Ishikawa (cell line): ENCODE results near the gene BCR.

Experiments
- CEBPB ChIP-seq: IDR thresholded peaks from 2 replicates; pipeline ENCODE4 v1.6.1; 2012
- CREB1 ChIP-seq: IDR thresholded peaks from 2 replicates; pipeline ENCODE4 v1.6.1; 2012; ENCODE audit warnings: low read depth
- EGR1 ChIP-seq: IDR thresholded peaks from 2 replicates; pipeline ENCODE4 v1.6.1; 2012
- EP300 ChIP-seq: IDR thresholded peaks from 2 replicates; pipeline ENCODE4 v1.6.1; 2012; ENCODE audit warnings: borderline replicate concordance
- FOXM1 ChIP-seq: IDR thresholded peaks from 2 replicates; pipeline ENCODE4 v1.6.1; 2012; ENCODE audit warnings: low read depth, borderline replicate concordance
- NFIC ChIP-seq: IDR thresholded peaks from 2 replicates; pipeline ENCODE4 v1.6.1; 2012
- RAD21 ChIP-seq: IDR thresholded peaks from 2 replicates; pipeline ENCODE4 v1.6.1; 2012; ENCODE audit warnings: low read depth
- TAF1 ChIP-seq: IDR thresholded peaks from 2 replicates; pipeline ENCODE4 v1.6.1; 2012; ENCODE audit warnings: low read depth, mild to moderate bottlenecking
- TCF12 ChIP-seq: IDR thresholded peaks from 2 replicates; pipeline ENCODE4 v1.6.1; 2012; ENCODE audit warnings: low read depth
- TEAD4 ChIP-seq: IDR thresholded peaks from 2 replicates; pipeline ENCODE4 v1.6.1; 2012
- YY1 ChIP-seq: IDR thresholded peaks from 2 replicates; pipeline ENCODE4 v1.6.1; 2012; ENCODE audit warnings: low read depth
- ZBTB7A ChIP-seq: IDR thresholded peaks from 2 replicates; pipeline ENCODE4 v1.6.1; 2012; ENCODE audit warnings: low read depth
- TF ChIP-seq, protein P1 (sequence below): IDR thresholded peaks from 2 replicates; pipeline ENCODE4 v1.6.1; 2012; ENCODE audit warnings: low read depth, mild to moderate bottlenecking
- TF ChIP-seq, protein P2 (sequence below): IDR thresholded peaks from 2 replicates; pipeline ENCODE4 v1.6.1; 2012
- TF ChIP-seq, protein P3 (sequence below): IDR thresholded peaks from 2 replicates; pipeline ENCODE4 v1.6.1; 2012

BCR gene

DNA sequence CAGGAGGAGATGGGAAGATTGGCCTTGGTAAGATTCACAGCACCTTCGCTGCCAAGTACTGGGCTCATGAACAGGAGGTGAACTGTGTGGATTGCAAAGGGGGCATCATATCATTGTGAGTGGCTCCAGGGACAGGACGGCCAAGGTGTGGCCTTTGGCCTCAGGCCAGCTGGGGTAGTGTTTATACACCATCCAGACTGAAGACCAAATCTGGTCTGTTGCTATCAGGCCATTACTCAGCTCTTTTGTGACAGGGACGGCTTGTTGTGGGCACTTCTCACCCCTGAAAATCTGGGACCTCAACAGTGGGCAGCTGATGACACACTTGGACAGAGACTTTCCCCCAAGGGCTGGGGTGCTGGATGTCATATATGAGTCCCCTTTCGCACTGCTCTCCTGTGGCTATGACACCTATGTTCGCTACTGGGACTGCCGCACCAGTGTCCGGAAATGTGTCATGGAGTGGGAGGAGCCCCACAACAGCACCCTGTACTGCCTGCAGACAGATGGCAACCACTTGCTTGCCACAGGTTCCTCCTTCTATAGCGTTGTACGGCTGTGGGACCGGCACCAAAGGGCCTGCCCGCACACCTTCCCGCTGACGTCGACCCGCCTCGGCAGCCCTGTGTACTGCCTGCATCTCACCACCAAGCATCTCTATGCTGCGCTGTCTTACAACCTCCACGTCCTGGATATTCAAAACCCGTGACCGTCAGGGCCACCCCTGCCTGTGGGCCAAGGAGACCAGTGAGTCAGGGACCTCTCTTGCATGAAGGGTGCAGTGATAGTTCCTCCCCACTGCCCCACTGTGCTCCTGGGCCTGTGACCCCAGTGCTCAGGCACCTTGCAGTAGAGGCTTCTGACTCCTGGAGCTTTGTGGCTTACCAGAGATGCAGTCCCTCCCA is 83.6 kb downstream of the BCR start:
- no peak for TF ChIP-seq CEBPB
- TF ChIP-seq CREB1: no peak
- TF ChIP-seq EP300: no peak
- TF ChIP-seq ZBTB7A: no peak
- TF ChIP-seq, protein P1, sequence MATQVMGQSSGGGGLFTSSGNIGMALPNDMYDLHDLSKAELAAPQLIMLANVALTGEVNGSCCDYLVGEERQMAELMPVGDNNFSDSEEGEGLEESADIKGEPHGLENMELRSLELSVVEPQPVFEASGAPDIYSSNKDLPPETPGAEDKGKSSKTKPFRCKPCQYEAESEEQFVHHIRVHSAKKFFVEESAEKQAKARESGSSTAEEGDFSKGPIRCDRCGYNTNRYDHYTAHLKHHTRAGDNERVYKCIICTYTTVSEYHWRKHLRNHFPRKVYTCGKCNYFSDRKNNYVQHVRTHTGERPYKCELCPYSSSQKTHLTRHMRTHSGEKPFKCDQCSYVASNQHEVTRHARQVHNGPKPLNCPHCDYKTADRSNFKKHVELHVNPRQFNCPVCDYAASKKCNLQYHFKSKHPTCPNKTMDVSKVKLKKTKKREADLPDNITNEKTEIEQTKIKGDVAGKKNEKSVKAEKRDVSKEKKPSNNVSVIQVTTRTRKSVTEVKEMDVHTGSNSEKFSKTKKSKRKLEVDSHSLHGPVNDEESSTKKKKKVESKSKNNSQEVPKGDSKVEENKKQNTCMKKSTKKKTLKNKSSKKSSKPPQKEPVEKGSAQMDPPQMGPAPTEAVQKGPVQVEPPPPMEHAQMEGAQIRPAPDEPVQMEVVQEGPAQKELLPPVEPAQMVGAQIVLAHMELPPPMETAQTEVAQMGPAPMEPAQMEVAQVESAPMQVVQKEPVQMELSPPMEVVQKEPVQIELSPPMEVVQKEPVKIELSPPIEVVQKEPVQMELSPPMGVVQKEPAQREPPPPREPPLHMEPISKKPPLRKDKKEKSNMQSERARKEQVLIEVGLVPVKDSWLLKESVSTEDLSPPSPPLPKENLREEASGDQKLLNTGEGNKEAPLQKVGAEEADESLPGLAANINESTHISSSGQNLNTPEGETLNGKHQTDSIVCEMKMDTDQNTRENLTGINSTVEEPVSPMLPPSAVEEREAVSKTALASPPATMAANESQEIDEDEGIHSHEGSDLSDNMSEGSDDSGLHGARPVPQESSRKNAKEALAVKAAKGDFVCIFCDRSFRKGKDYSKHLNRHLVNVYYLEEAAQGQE: no peak
- TF ChIP-seq, protein P2, sequence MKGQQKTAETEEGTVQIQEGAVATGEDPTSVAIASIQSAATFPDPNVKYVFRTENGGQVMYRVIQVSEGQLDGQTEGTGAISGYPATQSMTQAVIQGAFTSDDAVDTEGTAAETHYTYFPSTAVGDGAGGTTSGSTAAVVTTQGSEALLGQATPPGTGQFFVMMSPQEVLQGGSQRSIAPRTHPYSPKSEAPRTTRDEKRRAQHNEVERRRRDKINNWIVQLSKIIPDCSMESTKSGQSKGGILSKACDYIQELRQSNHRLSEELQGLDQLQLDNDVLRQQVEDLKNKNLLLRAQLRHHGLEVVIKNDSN: no peak
- TF ChIP-seq RAD21: no peak

DNA sequence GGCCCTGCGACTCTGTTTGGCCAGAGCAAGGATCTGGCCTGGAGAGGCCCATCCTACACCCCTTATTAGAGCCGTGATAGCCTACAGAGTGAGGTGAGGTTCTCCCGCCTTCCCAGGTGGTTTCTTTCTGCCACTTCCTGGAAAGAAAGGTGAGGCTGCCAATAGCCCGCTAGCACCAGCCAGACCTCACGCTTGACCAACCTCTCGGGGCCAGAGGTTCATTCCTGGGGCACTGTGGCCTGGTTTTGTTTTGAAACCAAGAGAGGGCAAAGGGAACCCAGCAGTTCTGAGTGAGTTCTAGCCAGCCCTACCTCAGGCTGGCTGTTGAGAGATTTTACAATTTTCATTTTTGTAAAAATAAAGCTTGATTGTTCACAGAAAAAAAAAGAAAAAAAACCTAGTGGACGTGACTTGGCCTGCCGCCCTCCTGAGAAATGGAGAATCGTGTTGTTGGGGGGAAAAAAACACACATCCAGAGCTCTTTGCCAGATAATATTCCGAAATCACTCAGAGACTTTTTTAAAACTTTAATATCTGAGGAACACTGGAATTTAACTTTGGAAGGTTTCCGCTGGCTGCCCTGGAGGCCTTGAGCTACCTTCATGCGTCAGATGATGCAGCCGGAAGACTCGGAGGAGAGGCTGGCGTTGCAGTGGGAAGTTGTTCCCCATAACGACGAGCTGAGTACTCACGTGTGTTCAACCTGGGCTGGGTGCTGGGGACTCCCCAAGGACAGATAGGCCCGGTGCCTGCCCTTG is 84.5 kb downstream of the BCR start:
- TF ChIP-seq, protein P3, sequence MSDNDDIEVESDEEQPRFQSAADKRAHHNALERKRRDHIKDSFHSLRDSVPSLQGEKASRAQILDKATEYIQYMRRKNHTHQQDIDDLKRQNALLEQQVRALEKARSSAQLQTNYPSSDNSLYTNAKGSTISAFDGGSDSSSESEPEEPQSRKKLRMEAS: peak; percentile 65
- TF ChIP-seq CREB1 (0 out of 2 replicates have a peak, but pooled peaks have one; percentile 22), TEAD4 (peak; percentile 47; the same call in 1 of the 2 replicates), TAF1 (no peak), NFIC (peak; percentile 83), TCF12 (peak; percentile 88), EGR1 (no peak), EP300 (peak; percentile 75), RAD21 (peak; percentile 24; the same call in 1 of the 2 replicates), FOXM1 (peak; percentile 55), YY1 (no peak), CEBPB (no peak), ZBTB7A (no peak)
- TF ChIP-seq, protein P1: no peak
- TF ChIP-seq, protein P2: no peak

DNA sequence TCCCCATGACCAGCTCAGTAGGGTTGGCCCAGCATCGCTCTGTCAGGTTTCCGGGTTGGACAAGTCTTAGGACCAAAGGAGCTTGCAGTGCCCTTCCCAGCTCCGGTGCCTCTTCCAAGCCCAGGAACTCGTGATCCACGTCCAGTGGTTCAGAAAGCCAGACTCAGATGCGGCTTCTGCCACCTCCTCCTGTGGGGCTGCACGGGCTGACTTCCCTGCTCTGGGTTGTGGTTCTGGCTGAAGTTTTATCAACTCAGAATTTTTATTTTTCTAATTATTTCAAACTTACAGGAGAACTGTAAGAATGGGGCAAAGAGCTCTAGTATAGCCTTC is 85.0 kb downstream of the BCR start:
- no peak for TF ChIP-seq NFIC
- TF ChIP-seq RAD21: no peak
- no peak for TF ChIP-seq CREB1
- TF ChIP-seq ZBTB7A: no peak

DNA sequence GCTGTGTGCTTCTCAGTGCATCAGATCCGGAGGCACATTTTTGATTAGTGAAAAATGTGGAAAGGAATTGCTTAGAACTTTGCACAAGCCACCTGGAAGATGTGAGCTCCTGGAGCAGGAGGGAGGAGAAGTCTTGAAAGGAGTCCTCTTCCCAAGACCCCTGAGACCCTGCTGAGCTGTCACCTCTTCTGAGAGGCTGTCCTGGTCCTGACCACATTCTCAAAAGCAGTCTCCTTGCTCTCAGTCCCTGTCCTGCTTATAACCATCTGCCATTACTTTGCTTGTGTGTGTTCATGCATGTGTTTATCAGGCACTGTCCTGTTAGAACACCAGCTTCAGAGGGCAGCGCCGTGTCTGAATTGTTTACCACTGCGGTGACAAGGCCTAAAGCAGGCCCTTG is 86.5 kb downstream of the BCR start:
- TF ChIP-seq, protein P2: no peak
- TF ChIP-seq CEBPB (no peak), NFIC (no peak), TEAD4 (no peak), ZBTB7A (no peak), TCF12 (no peak), RAD21 (no peak), FOXM1 (no peak), CREB1 (no peak), EGR1 (no peak), YY1 (no peak), EP300 (no peak)
- TF ChIP-seq, protein P1: no peak
